GM19455 (cell line): ENCODE measurements around the gene GPNMB.
A peak's percentile ranks its signal among the peaks of the same experiment; 100 is the strongest.
"Not testable (repeated sequence)": the region's sequence is repeated elsewhere in the genome, so short reads cannot be mapped to it uniquely, and the experiment has no call there.

Experiments used
- ATAC-seq: cut with Tn5 transposase; IDR thresholded peaks from one replicate; pipeline ENCODE4 v1.9.1; 2021; ENCODE audit not compliant: unreplicated experiment

The GPNMB gene

DNA sequence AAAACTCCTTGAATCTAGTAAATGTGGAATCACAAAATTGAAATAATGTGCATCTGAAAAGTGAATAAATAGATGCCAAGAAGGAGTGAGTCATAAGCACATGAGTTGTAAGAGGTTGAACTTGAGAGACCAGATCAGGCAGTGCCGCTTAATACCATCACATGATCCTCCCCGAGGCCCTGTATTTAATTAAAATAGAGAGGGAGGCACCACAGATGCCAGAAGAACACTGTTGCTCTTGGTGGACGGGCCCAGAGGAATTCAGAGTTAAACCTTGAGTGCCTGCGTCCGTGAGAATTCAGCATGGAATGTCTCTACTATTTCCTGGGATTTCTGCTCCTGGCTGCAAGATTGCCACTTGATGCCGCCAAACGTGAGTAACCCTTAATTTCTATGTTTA is at the start of gene GPNMB:
GPNMB (plus strand) TSS at position 221 of the 400 bp plus-strand sequence; CDS start at position 304, 83 bp downstream.
- no peak for ATAC-seq

DNA sequence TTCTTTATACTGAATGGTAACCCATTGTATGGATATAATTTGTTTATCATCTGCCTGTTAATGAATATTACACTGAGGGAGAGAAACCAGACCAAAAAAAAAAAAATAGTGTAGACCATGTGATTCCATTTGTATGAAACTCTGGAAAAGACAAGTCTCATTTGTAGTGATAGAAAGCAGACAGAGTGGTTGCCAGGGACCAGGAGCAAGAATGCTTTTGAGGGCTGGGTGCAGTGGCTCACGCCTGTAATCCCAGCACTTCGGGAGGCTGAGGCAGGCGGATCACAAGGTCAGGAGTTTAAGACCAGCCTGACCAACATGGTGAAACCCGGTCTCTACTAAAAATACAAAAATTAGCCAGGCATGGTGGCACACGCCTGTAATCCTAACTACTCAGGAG is 48.8 kb upstream of the GPNMB start:
- not testable (repeated sequence) for ATAC-seq

DNA sequence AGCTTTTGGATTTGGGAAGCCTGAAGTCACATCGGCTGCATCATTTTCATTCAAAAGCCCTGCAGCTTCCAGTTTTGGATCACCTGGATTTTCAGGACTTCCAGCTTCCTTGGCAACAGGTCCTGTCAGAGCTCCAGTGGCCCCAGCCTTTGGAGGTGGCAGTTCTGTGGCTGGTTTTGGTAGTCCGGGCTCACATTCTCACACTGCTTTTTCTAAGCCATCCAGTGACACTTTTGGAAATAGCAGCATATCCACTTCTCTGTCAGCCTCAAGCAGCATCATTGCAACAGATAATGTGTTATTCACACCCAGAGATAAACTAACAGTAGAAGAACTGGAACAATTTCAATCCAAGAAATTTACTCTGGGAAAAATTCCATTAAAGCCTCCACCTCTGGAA is 46.2 kb upstream of the GPNMB start:
- ATAC-seq = no peak

DNA sequence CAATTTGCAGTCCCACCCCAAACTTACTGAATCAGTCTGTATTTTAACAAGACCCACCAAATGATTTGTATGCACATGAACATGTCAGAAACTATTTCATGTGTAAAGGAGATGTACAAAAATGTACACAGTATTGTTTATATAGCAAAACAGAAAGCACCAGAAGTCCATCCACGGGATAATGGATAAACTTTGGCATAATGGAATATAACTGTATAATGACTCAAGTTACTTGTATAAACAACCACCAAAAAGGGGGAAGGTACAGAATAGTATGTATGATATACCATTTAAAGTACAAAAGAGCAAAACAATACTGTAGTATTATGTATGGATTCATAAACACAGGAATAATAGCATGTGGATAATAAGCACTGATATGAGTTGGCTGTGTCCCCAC is 42.3 kb upstream of the GPNMB start:
- ATAC-seq = no peak

DNA sequence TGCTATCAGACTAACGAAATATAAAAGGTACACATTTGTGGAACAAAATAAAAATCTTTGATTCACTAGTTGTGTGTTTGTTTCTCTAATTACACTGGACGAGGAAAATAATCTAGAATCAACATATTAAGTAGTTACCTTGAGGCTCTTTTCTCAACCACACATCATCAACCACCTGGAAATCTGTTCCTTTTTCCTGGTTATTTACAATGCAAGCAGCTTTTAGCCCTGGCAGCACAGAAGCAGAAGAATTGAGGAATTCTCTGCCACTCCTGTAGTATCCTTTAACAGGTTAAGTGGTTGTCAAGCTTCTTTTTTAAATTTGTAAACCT is 41.0 kb upstream of the GPNMB start:
- peak; percentile 10 for ATAC-seq

DNA sequence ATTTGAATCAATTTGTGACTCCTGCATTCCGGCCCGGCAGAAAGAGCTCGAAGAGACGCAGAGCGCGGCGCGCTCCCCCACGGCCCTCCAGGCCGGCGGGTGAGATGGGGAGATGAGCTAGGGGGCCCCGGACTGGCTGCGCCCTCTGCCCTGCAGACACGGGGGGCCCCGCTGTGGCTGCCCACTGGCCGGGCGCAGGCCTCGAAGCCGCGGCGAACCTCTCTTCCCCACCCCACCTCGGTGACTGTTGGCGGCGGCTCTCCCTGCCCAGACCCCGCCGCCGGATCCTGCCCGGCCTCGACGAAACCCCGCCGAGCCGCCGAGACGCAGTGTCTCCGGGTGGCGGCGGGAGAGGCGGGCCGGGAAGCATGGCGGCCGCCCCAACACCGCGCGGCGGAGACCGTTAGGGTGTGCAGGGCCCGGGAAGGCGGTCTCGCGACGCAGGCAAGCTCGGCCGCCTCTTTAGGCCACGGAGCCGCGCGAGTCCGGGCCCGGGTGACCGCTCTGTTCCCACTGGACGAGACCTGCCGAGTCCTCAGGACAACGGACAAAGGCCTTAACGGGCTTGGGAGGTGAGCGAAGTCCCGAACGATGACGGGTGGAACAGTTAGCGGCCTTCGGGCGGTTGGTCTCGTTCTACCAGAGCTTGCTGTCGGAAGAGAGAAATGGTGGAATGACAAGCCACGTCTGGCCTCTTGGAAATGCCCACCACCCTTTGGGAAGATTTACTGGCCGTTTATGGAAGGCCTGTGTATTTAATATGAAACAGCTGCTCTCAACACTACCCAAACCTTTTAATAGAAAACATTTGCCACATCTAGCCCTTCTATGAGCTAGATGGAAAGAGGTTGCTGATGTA is 40.4 kb upstream of the GPNMB start:
- ATAC-seq = peak; percentile 56

DNA sequence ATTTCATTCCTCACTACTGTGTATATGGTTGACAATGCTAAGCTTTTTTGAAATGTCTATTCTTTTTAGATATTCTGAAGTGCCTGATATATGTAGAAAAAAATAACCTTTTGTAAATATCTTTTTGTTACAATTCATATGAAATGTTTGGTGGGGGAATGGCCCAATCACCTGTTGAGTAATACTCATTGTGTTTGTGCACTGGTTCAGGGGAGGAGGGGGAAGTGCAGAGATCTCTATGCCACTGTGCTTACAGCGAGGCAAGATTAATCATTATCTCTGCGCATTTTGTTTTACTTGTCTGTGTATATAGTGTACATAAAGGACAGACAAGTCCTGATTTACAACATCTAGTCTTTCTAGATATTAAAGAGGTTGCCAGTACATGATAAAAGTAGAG is 39.6 kb upstream of the GPNMB start:
- no peak for ATAC-seq

DNA sequence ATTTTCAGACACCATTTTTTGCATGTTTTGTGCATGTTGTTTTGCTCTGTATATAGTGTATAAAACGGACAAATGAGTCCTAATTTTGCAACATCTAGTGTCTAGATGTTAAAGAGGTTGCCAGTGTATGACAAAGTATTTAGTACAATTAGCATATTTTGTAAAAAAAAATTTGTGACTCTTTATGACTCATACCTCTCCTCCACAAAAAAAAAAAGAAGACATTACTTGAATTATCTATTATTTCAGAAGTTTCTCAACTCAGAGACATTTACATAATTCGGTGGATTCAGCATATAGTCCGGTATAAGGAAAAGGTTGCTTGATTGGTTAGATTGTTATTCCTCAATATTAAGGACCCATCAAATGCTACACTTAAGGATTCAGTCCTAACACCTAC is 38.7 kb upstream of the GPNMB start:
- ATAC-seq = no peak

DNA sequence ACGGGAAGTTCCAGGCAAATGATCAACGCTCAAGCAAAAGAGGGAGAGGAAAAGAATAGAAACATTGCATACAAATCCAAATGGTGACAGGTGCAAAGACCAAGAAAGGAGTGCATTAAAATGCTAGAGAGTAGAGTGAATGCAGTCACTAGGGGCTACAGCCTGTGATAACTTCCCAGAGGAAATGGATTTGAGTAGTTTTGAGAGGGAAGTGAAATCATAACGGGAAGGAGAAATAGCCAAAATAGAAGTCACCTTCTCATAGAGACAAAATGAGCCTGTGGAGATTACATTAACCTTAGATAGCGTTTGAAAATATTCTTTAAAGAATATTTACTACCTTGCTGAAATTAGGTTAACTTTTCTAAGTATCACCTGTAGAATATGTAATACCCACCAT is 38.3 kb upstream of the GPNMB start:
- no peak for ATAC-seq

DNA sequence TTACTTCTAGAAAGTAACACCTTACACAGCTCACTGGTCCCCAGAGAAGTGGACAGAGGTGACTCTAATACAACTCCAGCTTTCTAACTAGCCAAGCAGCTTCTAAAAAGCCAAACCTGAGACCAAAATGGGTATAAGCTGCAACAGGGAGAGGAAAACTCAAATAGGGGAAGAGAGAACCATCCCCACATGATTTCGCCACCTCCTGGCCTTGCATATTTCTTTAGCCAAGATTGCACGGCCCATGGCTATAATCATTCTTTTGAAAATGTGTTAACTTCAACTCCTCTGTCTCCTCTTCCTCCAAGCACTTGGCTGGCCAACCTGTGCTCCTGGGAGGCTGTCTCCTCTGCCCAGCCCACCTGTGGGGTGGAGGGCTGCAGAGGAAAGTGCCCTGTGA is 36.1 kb upstream of the GPNMB start:
- ATAC-seq = no peak

DNA sequence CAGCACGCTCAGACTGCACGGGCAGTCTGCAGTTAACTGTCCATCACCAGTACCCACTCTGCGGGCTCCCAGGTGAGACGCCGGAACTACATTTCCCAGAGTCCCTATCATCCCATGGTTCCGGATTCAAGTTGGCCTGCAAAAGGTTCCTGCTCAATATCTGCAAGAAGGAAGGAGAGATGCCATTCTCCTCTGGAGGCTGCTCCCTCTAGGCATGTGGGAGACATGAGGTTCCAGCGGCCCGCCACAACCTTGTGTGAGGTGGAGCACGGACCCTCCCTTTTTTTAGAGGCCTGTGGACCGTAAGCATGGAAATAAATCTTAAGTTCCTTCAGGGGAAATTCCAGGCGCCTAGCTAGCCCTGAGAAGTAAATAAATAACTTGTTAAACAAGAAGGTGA is 35.0 kb upstream of the GPNMB start:
- no peak for ATAC-seq

DNA sequence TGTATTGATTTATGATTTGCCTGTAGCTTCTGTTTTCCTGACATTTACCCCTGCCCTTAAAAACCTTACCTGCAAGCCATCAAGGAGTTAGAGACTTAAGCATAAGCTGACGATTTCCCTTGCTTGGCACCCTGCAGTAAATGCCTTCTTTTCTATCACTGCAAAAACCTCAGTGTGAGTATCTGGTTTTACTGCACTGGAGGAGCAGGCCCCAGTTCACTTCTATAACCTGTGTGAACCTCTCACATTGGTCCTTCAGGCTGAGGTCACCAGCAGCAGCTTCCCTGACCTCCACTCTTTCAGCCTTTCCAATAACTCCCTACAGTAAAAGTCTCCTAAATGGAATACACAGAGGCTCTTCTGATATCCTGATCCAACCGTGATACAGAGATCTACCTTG is 34.2 kb upstream of the GPNMB start:
- ATAC-seq = no peak

DNA sequence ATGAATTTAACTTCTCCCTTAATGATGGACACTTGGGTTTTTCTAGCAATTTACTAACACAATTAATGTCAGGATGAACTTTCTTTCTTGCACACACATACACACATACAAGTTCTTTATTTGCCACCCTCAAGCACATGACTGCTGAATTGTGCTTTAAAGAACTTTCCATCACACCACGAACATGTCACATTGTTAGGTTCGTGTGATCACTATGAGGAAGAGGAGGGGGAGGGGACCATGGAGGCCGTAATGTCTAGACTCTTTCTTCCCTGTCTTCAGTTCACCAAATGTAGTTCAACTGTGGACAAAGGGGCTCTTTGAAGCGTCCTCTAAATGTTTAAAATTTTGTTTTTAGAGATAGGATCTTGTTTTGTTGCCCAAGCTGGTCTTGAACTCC is 33.7 kb upstream of the GPNMB start:
- no peak for ATAC-seq

DNA sequence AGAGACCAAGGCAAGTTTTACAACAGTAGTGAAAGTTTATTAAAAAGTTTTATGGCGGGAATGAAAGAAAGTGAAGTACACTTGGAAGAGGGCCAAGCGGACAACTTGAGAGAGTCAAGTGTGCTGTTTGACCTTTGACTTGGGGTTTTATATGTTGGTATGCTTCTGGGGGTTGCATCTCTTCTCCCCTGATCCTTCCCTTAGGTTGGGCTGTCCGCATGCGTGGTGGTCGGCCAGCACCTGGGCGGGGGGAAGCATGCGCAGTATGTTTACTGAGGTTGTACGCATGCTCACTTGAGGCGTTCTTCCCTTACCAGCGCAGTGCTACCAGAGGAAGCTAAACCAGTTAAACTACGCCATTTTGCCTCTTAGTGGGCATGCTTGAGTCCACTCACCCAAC is 32.8 kb upstream of the GPNMB start:
- no peak for ATAC-seq

DNA sequence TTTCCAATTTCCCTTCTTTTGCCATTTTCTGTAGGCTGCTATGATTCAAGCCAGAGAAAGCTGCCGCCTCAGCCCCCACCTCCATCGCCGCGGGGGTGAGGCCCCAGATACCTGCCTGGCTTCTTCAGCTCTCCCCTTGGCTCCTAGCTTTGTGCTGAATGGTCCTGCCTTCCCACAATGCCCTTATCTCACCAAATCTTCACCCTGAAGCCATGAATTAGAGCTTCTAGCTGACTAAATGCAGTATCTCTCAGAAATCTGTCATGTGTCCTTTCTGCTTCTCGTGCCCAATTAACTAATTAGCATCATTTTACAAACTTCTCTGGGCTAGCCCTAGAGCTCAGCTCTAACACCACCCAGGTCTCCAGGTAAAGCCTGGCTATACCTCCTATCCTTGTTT is 32.2 kb upstream of the GPNMB start:
- ATAC-seq = no peak

DNA sequence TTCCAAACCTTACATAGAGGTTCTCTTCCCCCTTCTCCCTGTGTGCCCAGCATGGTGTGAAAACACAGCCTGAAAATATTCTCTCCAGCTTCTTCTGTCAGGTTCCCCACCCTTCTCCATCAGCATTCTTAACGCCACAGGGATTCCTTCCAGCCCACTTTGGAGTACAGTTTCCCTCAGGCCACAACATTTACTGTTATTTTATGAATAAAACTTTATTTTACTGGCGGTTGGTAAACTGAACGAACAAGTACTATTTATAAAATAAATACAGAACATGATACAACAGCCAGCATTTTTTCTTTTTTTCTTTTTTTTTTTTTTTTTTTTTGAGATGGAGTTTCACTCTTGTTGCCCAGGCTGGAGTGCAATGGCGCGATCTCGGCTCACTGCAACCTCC is 31.6 kb upstream of the GPNMB start:
- no peak for ATAC-seq

DNA sequence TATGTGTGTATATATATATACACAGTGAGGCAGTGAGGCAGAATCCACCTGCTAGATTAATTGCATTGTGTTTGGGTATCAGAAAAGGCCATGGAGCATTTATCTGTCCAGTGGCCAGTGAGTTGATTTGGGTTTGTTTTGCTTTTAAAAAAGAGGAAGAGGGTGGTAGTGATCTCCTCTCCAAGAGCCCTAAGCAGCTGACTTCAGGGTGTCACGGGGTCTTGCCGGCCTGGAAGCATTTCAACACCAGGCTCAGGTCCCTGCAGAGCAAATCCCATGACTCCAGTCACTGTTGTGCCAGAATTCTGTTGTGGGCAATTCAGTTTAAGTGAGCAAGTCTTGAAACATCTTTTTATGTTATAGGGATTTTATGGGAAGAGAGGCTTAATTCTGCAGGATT is 30.6 kb upstream of the GPNMB start:
- no peak for ATAC-seq

DNA sequence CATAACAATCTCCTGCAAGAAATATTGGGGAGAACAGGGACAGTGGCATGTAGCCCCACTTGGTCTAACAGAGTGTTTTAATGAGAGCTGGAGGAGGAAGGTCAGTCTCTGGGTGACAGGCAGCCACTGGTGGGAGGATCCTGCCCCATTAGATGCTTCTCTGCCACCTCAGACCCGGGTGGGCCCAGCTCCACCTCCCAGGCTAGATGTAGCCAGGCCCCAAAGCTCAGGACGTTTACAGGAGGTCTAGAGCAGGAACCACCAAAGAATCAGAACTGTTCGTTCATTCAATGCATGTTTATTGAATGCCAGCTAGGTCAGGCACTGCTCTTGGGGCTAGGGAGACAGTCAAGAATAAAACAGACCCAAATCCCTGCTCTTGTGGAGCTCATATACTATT is 28.4 kb upstream of the GPNMB start:
- ATAC-seq = no peak

DNA sequence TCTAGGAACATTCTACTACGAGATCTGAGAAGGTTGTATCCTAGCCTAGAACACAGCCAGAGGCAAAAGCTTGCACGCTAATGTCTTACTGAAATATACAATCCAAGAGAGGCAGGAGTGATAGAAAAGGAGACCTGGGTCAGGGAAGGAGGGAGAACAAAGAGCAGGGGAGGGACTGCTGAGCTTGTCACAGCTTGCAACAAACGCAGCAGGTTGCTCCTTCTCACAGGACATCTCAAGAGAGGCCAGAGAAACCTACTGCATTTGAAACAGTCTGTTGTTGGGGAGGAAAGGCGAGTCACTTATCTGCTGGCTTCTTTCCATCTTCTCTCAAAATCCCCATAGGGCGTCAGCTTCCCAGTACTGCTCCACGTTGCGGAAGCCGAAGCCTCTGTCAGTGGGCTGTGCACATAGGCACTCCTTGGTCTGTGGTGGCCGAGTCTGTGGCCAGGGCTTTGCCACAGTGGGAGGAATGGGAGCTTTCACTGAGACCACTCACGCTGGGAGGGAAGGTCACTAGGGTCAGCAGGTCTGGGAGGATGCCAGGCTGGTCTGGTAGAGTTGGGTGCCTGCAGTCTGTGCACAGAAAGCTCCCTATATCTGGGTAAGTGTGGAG is 25.8 kb upstream of the GPNMB start:
- no peak for ATAC-seq

DNA sequence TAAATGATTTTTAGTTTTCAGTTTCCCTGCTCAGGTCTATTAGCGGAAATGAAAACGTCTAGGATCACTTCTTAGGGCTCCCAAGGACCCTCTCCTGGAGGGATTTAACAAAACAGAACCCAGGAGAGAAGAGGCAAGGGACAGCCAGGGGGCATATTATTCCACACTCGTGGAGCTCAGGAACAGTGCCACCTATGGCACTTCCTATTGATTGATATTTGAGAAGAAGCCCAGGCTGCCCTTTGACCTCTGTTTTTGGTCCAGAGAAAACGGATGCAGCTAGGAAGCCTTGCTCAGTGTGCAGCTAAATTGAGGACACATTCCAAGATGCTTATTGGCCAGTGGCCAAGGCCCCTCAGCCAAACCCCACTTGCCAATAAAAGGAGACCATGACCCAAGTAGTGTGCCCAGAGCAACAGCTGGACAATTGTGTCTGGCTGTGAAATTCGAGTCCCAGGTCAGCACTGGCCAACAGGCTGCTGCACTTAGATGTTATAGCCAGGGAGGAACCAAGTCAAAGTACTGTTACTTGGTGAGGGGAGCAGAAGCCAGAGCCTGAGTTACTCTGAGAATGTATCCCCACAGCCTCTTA is 24.0 kb upstream of the GPNMB start:
- no peak for ATAC-seq

DNA sequence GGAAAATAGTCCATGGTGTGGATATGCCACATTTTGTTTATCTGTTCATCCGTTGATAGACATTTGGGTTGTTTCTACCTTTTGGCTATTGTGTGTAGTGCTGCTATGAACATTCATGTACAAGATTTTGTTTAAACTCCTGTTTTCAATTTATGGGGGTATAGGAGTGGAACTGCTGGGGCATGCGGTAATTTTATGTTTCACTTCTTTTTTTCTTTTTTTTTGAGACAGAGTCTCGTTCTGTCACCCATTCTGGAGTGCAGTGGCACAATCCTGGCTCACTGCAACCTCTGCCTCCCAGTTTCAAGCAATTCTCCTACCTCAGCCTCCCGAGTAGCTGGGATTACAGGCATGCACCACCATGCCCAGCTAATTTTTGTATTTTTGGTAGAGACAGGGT is 22.2 kb upstream of the GPNMB start:
- ATAC-seq = not testable (repeated sequence)

DNA sequence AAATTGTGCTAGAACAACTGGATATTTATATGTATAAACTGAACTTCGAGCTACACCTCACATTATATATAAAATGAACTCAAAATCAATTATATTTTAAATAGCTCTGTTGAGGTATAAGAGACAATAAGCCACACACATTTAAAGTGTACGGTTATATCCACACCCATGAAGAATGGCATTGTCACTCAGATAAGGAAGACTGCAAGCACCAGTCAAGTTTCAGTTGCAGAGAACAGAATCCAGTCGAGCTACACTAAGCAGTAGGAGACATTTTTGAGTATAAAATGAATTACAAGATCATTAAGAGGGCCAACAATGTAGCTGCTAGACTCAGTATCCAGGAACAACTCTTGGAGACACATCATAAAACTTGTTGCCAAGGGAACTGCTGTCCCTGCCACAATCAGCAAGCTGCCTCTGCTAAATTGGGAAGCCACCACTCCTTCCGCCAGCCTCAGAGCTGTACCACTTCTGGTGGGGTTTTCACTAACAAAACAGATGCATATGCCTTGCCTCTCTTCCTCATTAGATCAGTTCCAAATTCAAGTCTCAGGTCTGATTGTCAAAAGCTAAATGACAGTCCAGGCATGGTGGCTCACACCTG is 19.6 kb upstream of the GPNMB start:
- no peak for ATAC-seq
